Memory B cell (primary cell): ENCODE data around the gene MYBPC2.
A peak's percentile ranks its signal among the peaks of the same experiment; 100 is the strongest.

Experiments used
- ATAC-seq: fragments of 150-1000 bp; cut with Tn5 transposase; 2 replicates; pipeline ENCODE4 v1.10.0; 2021; ENCODE audit warnings: low read depth, mild to moderate bottlenecking, moderate library complexity
- DNase-seq, 2 donors: peaks; one replicate each; pipeline ENCODE4 v3.0.0; 2022; ENCODE audit warnings: low spot score in 2 of 2
- H3K27ac Mint-ChIP-seq: one replicate; pipeline ENCODE4 v1.8.0; 2022; ENCODE audit warnings: mild to moderate bottlenecking, moderate library complexity, mixed read lengths
- H3K27me3 Mint-ChIP-seq: one replicate; pipeline ENCODE4 v1.8.0; 2022; ENCODE audit warnings: mixed read lengths
- H3K36me3 Mint-ChIP-seq: one replicate; pipeline ENCODE4 v1.8.0; 2022; ENCODE audit warnings: mild to moderate bottlenecking, mixed read lengths
- H3K4me1 Mint-ChIP-seq: one replicate; pipeline ENCODE4 v1.8.0; 2022; ENCODE audit warnings: mixed read lengths
- H3K4me3 Mint-ChIP-seq: one replicate; pipeline ENCODE4 v1.8.0; 2022; ENCODE audit warnings: mild to moderate bottlenecking, moderate library complexity, mixed read lengths
- H3K9me3 Mint-ChIP-seq: one replicate; pipeline ENCODE4 v1.8.0; 2022; ENCODE audit warnings: mixed read lengths

The MYBPC2 gene

DNA sequence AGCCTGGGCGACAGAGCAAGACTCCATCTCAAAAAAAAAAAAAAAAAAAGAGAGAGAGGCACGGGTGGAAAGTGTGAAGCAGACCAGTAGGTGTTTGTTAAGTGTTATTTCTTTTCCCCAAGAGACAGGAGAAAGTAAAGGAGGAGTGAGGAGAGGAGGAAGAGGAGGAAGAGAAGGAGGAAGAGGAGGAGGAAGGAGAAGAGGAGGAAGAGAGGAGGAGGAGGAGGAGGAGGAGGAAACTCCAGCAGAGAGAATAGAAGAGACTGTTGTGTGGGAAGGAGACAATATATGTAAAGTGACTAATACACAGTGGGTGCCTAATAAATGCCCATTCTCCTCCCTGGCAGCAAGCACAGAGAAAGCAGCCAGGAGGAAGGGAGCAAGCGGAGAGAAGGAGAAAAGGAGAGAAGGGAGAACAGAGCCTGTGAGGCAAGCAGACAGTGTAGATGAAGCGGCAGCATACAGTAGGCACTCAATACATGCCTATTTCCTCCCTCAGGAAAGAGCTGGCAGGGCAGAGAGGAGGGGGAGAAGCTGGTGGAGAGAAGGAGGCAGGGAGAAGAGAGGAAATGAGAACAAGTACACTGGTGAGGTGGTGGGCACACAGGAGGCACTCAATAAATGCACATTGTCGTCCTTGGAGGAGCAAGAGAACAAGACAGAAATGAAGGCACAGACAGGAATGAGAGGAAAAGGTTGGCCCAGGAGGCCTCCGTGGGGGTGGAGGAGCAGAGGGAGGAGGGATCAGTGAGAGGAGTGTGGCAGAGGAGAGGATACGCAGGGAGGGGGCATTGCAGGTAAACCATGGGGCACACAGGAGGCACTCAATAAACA, 61.7 kb downstream of the MYBPC2 start:
- Mint-ChIP-seq H3K9me3 (no peaks in the 10 kb centered on the region), H3K36me3 (peaks cover 19% of the 10 kb centered on the region), H3K4me3 (no peak overlapping the region), H3K27me3 (no peaks in the 10 kb centered on the region), H3K27ac (no peak overlapping the region), H3K4me1 (peaks cover 17% of the 10 kb centered on the region)
- no peak for ATAC-seq
- DNase-seq: no peak

GRCh38 chr19:50495020-50495531, 62.4 kb downstream of the MYBPC2 start:
- DNase-seq (no peak), ATAC-seq (no peak)
- peaks cover 14% of the 10 kb centered on the region for H3K4me1 Mint-ChIP-seq
- no peaks in the 10 kb centered on the region for H3K27me3 Mint-ChIP-seq
- peaks cover 15% of the 10 kb centered on the region for H3K36me3 Mint-ChIP-seq
- H3K4me3 Mint-ChIP-seq: no peak overlapping the region
- H3K27ac Mint-ChIP-seq: no peak overlapping the region
- H3K9me3 Mint-ChIP-seq: no peaks in the 10 kb centered on the region

DNA sequence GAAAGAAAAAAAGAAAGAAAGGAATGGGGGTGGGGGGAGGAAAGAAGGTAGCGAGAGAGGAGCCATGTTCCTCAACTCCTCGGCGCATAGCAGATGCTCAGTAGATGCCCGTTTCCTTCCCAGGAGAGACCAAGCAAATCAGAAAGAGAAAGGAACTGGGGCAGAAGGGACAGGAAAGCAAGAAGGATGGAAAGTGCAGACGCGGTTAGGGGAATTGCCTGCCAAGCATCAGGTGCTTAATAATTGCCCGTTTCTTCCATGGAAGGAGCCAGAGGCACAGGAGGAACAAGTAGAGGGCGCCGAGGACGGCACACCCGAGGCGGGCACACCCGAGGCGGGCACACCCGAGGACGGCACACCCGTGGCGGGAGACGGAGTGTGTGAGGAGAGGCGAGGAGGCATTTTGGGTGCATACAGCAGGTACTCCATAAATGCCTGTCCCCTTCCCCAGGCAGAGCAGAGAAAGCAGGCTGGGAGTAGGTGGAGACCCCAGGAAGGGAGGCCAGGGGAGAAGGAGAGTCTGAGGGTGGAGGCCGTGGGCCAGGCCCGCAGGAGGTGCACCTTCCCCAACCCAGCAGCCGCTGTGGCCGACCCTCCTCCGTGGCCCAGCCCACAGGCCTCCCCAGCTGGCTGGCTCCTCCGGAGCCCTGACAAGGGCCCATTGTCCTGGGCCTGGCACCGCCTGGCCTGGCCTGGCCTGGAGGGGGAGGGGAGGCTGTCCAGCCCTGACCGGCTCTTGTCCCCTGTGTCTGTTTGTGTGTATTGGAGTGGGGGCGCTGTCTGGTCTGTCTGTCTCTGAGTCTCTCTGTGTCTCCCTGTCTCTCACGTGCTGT, 63.7 kb downstream of the MYBPC2 start:
- no peak for DNase-seq
- H3K4me3 Mint-ChIP-seq: no peak overlapping the region
- H3K36me3 Mint-ChIP-seq: peaks cover 15% of the 10 kb centered on the region
- H3K4me1 Mint-ChIP-seq: peaks cover 14% of the 10 kb centered on the region
- no peaks in the 10 kb centered on the region for H3K9me3 Mint-ChIP-seq
- H3K27me3 Mint-ChIP-seq: no peaks in the 10 kb centered on the region
- H3K27ac Mint-ChIP-seq: no peak overlapping the region
- ATAC-seq: no peak

DNA sequence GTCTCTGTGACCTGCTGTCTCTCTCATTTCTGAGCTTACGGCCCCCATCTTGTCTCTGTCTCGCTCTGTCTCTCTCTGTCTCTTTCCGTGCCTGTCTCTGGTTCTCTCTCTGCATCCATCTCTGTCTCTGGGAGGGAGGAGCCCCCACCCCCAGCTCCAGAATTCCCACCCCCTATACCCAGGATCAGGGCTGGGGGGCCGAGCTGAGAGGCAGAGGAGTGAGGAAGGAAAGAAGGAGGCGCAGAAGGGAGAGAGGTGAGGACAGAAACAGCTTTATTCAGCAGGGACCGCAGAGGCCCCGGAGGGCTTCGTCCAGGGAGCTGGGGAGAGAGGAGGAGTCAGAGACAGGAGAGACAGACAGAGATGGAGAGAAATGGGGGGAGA, 64.3 kb downstream of the MYBPC2 start:
- Mint-ChIP-seq H3K36me3 (peaks cover 18% of the 10 kb centered on the region), H3K9me3 (no peaks in the 10 kb centered on the region), H3K4me3 (no peak overlapping the region), H3K27me3 (no peaks in the 10 kb centered on the region), H3K4me1 (peaks cover 8% of the 10 kb centered on the region), H3K27ac (no peak overlapping the region)
- DNase-seq: no peak
- no peak for ATAC-seq

DNA sequence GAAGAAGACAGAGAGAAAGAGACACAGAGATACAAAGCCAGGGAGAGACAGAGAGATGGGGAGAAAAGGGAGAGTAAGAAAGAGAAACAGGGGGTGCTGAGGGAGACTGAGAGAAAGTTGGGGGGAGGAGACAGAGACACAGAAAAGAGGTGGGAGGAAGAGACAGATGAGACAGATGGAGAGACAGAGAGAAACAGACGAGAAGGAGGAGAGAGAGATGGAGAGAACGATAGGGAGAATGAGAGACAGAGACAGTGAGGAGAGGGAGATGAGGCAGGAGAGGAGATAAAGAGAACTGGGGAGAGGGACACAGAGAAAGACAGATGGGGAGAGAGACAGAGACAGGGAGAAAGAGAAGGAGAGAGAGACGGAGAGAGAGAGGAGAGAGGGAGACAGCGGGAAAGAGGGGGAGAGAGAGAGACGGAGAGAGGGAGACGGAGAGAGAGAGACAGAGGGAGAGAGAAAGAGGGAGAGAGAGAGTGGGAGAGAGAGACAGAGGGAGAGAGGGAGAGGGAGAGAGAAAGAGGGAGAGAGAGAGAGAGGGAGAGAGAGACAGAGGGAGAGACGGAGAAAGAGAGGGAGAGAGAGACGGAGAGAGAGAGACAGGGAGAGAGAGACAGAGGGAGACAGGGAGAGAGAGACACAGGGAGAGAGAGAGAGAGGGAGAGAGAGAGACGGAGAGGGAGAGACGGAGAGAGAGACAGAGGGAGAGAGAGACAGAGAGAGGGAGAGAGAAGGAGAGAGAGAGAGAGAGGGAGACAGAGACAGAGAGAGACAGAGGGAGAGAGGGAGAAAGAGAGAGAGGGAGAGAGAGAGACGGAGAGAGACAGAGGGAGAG, 65.7 kb downstream of the MYBPC2 start:
- Mint-ChIP-seq H3K4me1 (peaks cover 3% of the 10 kb centered on the region), H3K27ac (no peak overlapping the region), H3K36me3 (peaks cover 16% of the 10 kb centered on the region), H3K4me3 (no peak overlapping the region), H3K9me3 (no peaks in the 10 kb centered on the region), H3K27me3 (no peaks in the 10 kb centered on the region)
- DNase-seq (no peak), ATAC-seq (no peak)

- no peak overlapping the region for H3K4me3 Mint-ChIP-seq
- peaks cover 3% of the 10 kb centered on the region for H3K4me1 Mint-ChIP-seq
- H3K36me3 Mint-ChIP-seq: peaks cover 10% of the 10 kb centered on the region
- H3K27me3 Mint-ChIP-seq: no peaks in the 10 kb centered on the region
- no peaks in the 10 kb centered on the region for H3K9me3 Mint-ChIP-seq
- peak; percentile 60 for ATAC-seq
- no peak for DNase-seq
- H3K27ac Mint-ChIP-seq: no peak overlapping the region
Measured at GRCh38 chr19:50500060-50500752, 67.5 kb downstream of the MYBPC2 start.

GRCh38 chr19:50500753-50501151, 68.1 kb downstream of the MYBPC2 start:
- DNase-seq (no peak), ATAC-seq (peak; percentile 43)
- Mint-ChIP-seq H3K36me3 (peaks cover 9% of the 10 kb centered on the region), H3K27me3 (no peaks in the 10 kb centered on the region), H3K4me1 (peaks cover 3% of the 10 kb centered on the region), H3K4me3 (no peak overlapping the region), H3K9me3 (no peaks in the 10 kb centered on the region), H3K27ac (no peak overlapping the region)

- peaks cover 3% of the 10 kb centered on the region for H3K4me1 Mint-ChIP-seq
- H3K36me3 Mint-ChIP-seq: peaks cover 7% of the 10 kb centered on the region
- no peaks in the 10 kb centered on the region for H3K27me3 Mint-ChIP-seq
- DNase-seq: no peak
- no peak for ATAC-seq
- H3K9me3 Mint-ChIP-seq: no peaks in the 10 kb centered on the region
- H3K27ac Mint-ChIP-seq: no peak overlapping the region
- no peak overlapping the region for H3K4me3 Mint-ChIP-seq
Measured at GRCh38 chr19:50501186-50501567, 68.5 kb downstream of the MYBPC2 start.

GRCh38 chr19:50501568-50502475, 69.1 kb downstream of the MYBPC2 start:
- peaks cover 7% of the 10 kb centered on the region for H3K36me3 Mint-ChIP-seq
- DNase-seq: no peak
- H3K4me1 Mint-ChIP-seq: peaks cover 3% of the 10 kb centered on the region
- no peak for ATAC-seq
- no peak overlapping the region for H3K4me3 Mint-ChIP-seq
- no peak overlapping the region for H3K27ac Mint-ChIP-seq
- no peaks in the 10 kb centered on the region for H3K9me3 Mint-ChIP-seq
- no peaks in the 10 kb centered on the region for H3K27me3 Mint-ChIP-seq

GRCh38 chr19:50505856-50506611, 73.3 kb downstream of the MYBPC2 start:
- no peaks in the 10 kb centered on the region for H3K27me3 Mint-ChIP-seq
- no peak overlapping the region for H3K4me3 Mint-ChIP-seq
- no peak for DNase-seq
- H3K9me3 Mint-ChIP-seq: peaks cover 2% of the 10 kb centered on the region
- peaks cover 18% of the 10 kb centered on the region for H3K36me3 Mint-ChIP-seq
- no peak overlapping the region for H3K27ac Mint-ChIP-seq
- H3K4me1 Mint-ChIP-seq: peaks cover 15% of the 10 kb centered on the region
- ATAC-seq: no peak

DNA sequence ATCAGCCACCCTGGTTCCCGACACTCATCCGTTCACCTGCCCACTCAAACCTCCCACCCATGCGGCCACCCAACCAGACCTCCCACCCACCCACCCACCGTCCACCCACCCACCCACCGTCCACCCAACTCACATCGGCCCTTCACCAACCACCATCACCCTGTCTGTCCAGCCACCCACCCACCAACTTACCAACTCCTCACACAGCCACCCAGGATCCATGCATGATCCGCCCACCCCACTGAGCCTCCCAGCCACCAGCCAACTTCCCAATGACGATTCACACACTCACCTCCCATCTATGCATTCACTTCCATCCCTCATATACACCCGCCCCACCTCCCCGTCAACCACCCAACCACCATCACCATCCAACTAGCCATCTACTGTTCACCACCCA, 74.0 kb downstream of the MYBPC2 start:
- peaks cover 21% of the 10 kb centered on the region for H3K36me3 Mint-ChIP-seq
- H3K27me3 Mint-ChIP-seq: peaks cover 1% of the 10 kb centered on the region
- H3K4me1 Mint-ChIP-seq: peaks cover 20% of the 10 kb centered on the region
- peak overlapping the region; percentile 80 for H3K27ac Mint-ChIP-seq
- no peak overlapping the region for H3K4me3 Mint-ChIP-seq
- DNase-seq: no peak
- ATAC-seq: no peak
- peaks cover 4% of the 10 kb centered on the region for H3K9me3 Mint-ChIP-seq

GRCh38 chr19:50507376-50507775, 74.7 kb downstream of the MYBPC2 start:
- Mint-ChIP-seq H3K4me1 (peaks cover 22% of the 10 kb centered on the region), H3K4me3 (no peak overlapping the region), H3K27ac (peak overlapping the region; percentile 80), H3K36me3 (peaks cover 18% of the 10 kb centered on the region), H3K9me3 (peaks cover 4% of the 10 kb centered on the region), H3K27me3 (peaks cover 1% of the 10 kb centered on the region)
- DNase-seq (no peak), ATAC-seq (no peak)
